GM12878 (cell line): ENCODE measurements around the gene TRIM25. TPM values are rescaled to one million over a fixed set of nuclear protein-coding genes. Genes with fewer than 3 reads are reported as not detected.

Source experiments
- ATAC-seq: fragments of 200-7000 bp; cut with Tn5 transposase; 3 replicates; pipeline ENCODE4 v1.9.1; 2020; ENCODE audit warnings: mild to moderate bottlenecking, moderate library complexity
- BruUV-seq: library from RNA; stranded (reverse); fragments of 400-500 nt; replicated peaks from 2 replicates; lab custom pipeline; 2021; lab: Mats Ljungman, UMichigan
- CTCF ChIA-PET: fragments of 300-600 bp; sonication (Branson Sonifier 250); formaldehyde crosslinking; extraction: SDS; loops from one replicate; lab custom pipeline; 2021; ENCODE audit warnings: inconsistent platforms; lab: Yijun Ruan, JAX
- POLR2A ChIA-PET: fragments of 350-600 bp; formaldehyde crosslinking; extraction: SDS; loops from one replicate; lab custom pipeline; 2021; ENCODE audit warnings: inconsistent platforms; lab: Charles Lee
- RAD21 ChIA-PET: fragments of 300-600 bp; sonication (Branson Sonifier 250); formaldehyde crosslinking; loops from one replicate; lab custom pipeline; 2023; ENCODE audit warnings: antibody characterized with exemption; ENCODE audit not compliant: unreplicated experiment; lab: Charles Lee
- SMC1A ChIA-PET: fragments of 300-600 bp; sonication (Branson Sonifier 250); formaldehyde crosslinking; loops from one replicate; lab custom pipeline; 2023; ENCODE audit not compliant: unreplicated experiment, uncharacterized antibody; lab: Charles Lee
- DNase-seq: peaks from one replicate; pipeline ENCODE4 v3.0.0-alpha.2; 2011; ENCODE audit warnings: low read depth, low spot score
- FAIRE-seq: peaks from 3 replicates; lab custom pipeline; 2011; peaks lifted over from hg19 to GRCh38; lab: Jason Lieb, UNC
- H2AFZ ChIP-seq: 2 replicates; pipeline ENCODE4 v1.6.0; 2011; ENCODE audit warnings: low read depth, low read length, control low read depth; ENCODE audit not compliant: control insufficient read depth
- H3K27ac ChIP-seq: 2 replicates; pipeline ENCODE4 v1.5.1; 2011; ENCODE audit warnings: control low read depth; ENCODE audit not compliant: control insufficient read depth, insufficient read depth
- H3K27me3 ChIP-seq, 2 experiments: replicated peaks in 1 of 2; 2 replicates each; pipeline versions ENCODE4 v1.6.0 to v1.6.1; 2011; ENCODE audit warnings: low read length in 1 of 2; ENCODE audit not compliant: control insufficient read depth in 2 of 2, insufficient read depth in 2 of 2
- H3K36me3 ChIP-seq, 2 experiments: 2 replicates each; pipeline ENCODE4 v1.5.1; 2011; ENCODE audit warnings: low read length in 1 of 2; ENCODE audit not compliant: control insufficient read depth in 2 of 2, insufficient read depth in 2 of 2
- H3K4me1 ChIP-seq: 2 replicates; pipeline ENCODE4 v1.6.1; 2011; ENCODE audit warnings: mild to moderate bottlenecking, low read length, moderate library complexity, mixed read lengths; ENCODE audit not compliant: control insufficient read depth, insufficient read depth
- H3K4me2 ChIP-seq: 2 replicates; pipeline ENCODE4 v1.6.0; 2011; ENCODE audit warnings: control low read depth; ENCODE audit not compliant: control insufficient read depth, insufficient read depth
- H3K4me3 ChIP-seq: fragments of 200-600 bp; sonication (generic); 2 replicates; pipeline ENCODE4 v1.5.1; 2016
- H3K79me2 ChIP-seq: 2 replicates; pipeline ENCODE4 v1.6.0; 2011; ENCODE audit warnings: low read length; ENCODE audit not compliant: control insufficient read depth, insufficient read depth
- H3K9ac ChIP-seq: 2 replicates; pipeline ENCODE4 v1.8.0; 2011; ENCODE audit warnings: low read length, control low read depth, mixed read lengths; ENCODE audit not compliant: control insufficient read depth, insufficient read depth
- H3K9me3 ChIP-seq: replicated peaks from 3 replicates; pipeline ENCODE4 v1.5.1; 2011; ENCODE audit warnings: mild to moderate bottlenecking, low read length; ENCODE audit not compliant: control insufficient read depth, insufficient read depth
- H4K20me1 ChIP-seq: 2 replicates; pipeline ENCODE4 v1.6.0; 2011; ENCODE audit not compliant: control insufficient read depth, insufficient read depth
- LARP7 ChIP-seq: fragments of 450-650 bp; IDR thresholded peaks from 2 replicates; pipeline ENCODE4 v1.6.1; 2017; ENCODE audit warnings: mild to moderate bottlenecking
- MYC ChIP-seq: IDR thresholded peaks from 2 replicates; pipeline ENCODE4 v1.6.1; 2011; ENCODE audit warnings: mild to moderate bottlenecking, low read length, moderate library complexity, inconsistent platforms; ENCODE audit not compliant: insufficient read depth, insufficient replicate concordance, insufficient read length, severe bottlenecking
- POLR2A ChIP-seq: IDR thresholded peaks from 2 replicates; pipeline ENCODE4 v1.6.1; 2011; ENCODE audit warnings: low read depth, mild to moderate bottlenecking, low read length
- ZNF592 ChIP-seq: fragments of 450-650 bp; IDR thresholded peaks from 2 replicates; pipeline ENCODE4 v1.6.1; 2017; ENCODE audit warnings: mild to moderate bottlenecking, moderate library complexity
- WGBS: methylation state at CpG from one replicate; pipeline ENCODE4 v1.1.6; 2016; ENCODE audit warnings: low lambda C conversion rate; ENCODE audit not compliant: insufficient replicate concordance, insufficient coverage; ENCODE audit errors: missing lambda C conversion rate; 5-methylcytosine and 5-hydroxymethylcytosine counted together
- in situ Hi-C: fragments of 300-500 bp; cut with MboI; formaldehyde crosslinking; loops from 9 replicates; pipeline ENCODE4 v1.14.3; 2018; ENCODE audit warnings: mixed read lengths
- intact Hi-C: fragments of 100-400 bp; cut with micrococcal nuclease; formaldehyde crosslinking; loops from one replicate; pipeline ENCODE4 v1.14.2; 2022; ENCODE audit not compliant: unreplicated experiment
- polyA plus RNA-seq, 11 experiments: library from polyadenylated mRNA; depleted of rRNA in 4 of 11; unstranded in 6 of 11; stranded (reverse) in 5 of 11; fragments of >200 nt; fragmentation: Nextera tagmentation in 4 of 11; fragmentation: Illumina TruSeq in 1 of 11; extraction: Ambion mirVana in 4 of 11; extraction: Trizol in 1 of 11; gene quantifications; 1 replicate in 1 of 11; 2 replicates in 10 of 11; pipeline versions ENCODE4 v1.2.1 to v1.2.3, GENCODE V29; 2011 to 2016; ENCODE audit warnings: inconsistent platforms in 2 of 11, missing spikeins in 2 of 11, low read depth in 1 of 11
- total RNA-seq, 4 experiments: library from RNA; depleted of rRNA in 3 of 4; stranded (reverse); fragments of >200 nt in 3 of 4; fragmentation: Illumina TruSeq in 1 of 4; extraction: Trizol in 1 of 4; gene quantifications; 2 replicates each; pipeline versions ENCODE4 v1.2.1 to v1.2.3, GENCODE V29; 2013 to 2021
- TF ChIP-seq, protein P1 (sequence below): IDR thresholded peaks from 2 replicates; pipeline ENCODE4 v1.6.1; 2011; ENCODE audit warnings: low read depth, low read length, improper control_type of control experiment, borderline replicate concordance

Gene TRIM25
- total and polyA plus RNA-seq, 10 of the 15 experiments (the other 5 are each of a cell fraction or from before 2014, with no cell fraction given) = 10.5 to 123 (median 51.3) TPM

- TF ChIP-seq ZNF592 (no peak), POLR2A (no peak), LARP7 (no peak)
- TF ChIP-seq, protein P1, sequence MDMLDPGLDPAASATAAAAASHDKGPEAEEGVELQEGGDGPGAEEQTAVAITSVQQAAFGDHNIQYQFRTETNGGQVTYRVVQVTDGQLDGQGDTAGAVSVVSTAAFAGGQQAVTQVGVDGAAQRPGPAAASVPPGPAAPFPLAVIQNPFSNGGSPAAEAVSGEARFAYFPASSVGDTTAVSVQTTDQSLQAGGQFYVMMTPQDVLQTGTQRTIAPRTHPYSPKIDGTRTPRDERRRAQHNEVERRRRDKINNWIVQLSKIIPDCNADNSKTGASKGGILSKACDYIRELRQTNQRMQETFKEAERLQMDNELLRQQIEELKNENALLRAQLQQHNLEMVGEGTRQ = no peak
These were observed 43.1 kb upstream of the TRIM25 start (continued) for GRCh38 chr17:56956992-56957391.

DNA sequence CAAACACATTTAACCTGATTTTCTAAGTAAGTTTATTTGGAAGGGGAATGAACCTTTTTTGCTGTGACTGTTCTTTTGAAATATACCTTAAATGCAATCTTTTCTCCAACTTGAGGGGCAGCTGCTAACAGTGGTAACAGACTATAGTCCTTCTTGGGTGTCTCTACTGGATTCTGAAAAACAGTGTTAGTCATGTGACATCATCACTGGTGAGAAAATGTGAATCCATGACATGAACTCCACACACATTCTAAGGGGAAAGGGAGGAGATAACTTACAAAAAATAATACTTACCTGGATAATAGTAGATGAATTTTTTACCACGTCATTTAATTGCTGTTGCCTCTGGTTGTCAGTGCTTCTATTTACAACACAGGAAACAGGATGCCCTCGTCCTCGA lies 35.7 kb upstream of the TRIM25 start:
- FAIRE-seq (no peak), DNase-seq (no peak)
- peaks cover 4 to 16% of the 10 kb centered on the region in 2 experiments for H3K36me3 ChIP-seq

More for the DNA sequence above, 35.7 kb upstream of the TRIM25 start:
- WGBS = 98% methylated on average over 3 of the region's 3 CpGs
- ChIA-PET POLR2A (no interaction called here), SMC1A (no interaction called here), RAD21 (no interaction called here), CTCF (no interaction called here)
- ATAC-seq = no peak
- Histone ChIP-seq H3K27ac (no peak overlapping the region), H2AFZ (no peak overlapping the region), H4K20me1 (no peaks in the 10 kb centered on the region), H3K9ac (no peak overlapping the region), H3K9me3 (no peaks in the 10 kb centered on the region), H3K79me2 (peaks cover 1% of the 10 kb centered on the region), H3K4me1 (no peaks in the 10 kb centered on the region), H3K4me2 (no peak overlapping the region), H3K27me3 (no peaks in the 10 kb centered on the region), H3K4me3 (no peak overlapping the region)
- no peak for TF ChIP-seq MYC
- no TSS peak for BruUV-seq
- intact Hi-C loops (loop anchor here (10.0 kb wide), 1 partner anchor 235 kb away; no protein-coding TSS in a partner anchor), in situ Hi-C loops (no loop called here)
